Common myeloid progenitor, CD34-positive (primary cell): ENCODE data around the gene APOA1.

Source experiments
- CTCF ChIA-PET: fragments of 350-600 bp; sonication (Branson Sonifier 250); formaldehyde crosslinking; loops from one replicate; lab custom pipeline; 2021; ENCODE audit warnings: antibody characterized with exemption; lab: Charles Lee
- POLR2A ChIA-PET: fragments of 350-600 bp; sonication (Branson Sonifier 250); formaldehyde crosslinking; loops from one replicate; lab custom pipeline; 2021; ENCODE audit warnings: antibody characterized with exemption; lab: Charles Lee
- DNase-seq, 3 donors: peaks; one replicate each; pipeline versions ENCODE4 v3.0.0 to v3.0.0-alpha.2; 2013
- H3K27ac ChIP-seq, 2 experiments: 1 replicate in 1 of 2; 2 replicates in 1 of 2; pipeline ENCODE4 v1.7.0; 2013; ENCODE audit warnings: inconsistent platforms in 2 of 2, low read length in 2 of 2, mild to moderate bottlenecking in 2 of 2, low read depth in 1 of 2, moderate library complexity in 1 of 2; ENCODE audit not compliant: severe bottlenecking in 2 of 2, insufficient read depth in 1 of 2, poor library complexity in 1 of 2
- H3K27me3 ChIP-seq, 5 experiments: replicated peaks in 2 of 5; 1 replicate in 3 of 5; 2 replicates in 2 of 5; pipeline versions ENCODE4 v1.6.1 to v1.7.0; 2013; ENCODE audit warnings: low read length in 4 of 5, mild to moderate bottlenecking in 2 of 5, moderate library complexity in 2 of 5, inconsistent platforms in 1 of 5; ENCODE audit not compliant: insufficient read depth in 5 of 5, control insufficient read depth in 4 of 5
- H3K36me3 ChIP-seq, 4 experiments: 1 replicate in 2 of 4; 2 replicates in 2 of 4; pipeline versions ENCODE4 v1.6.1 to v1.7.0; 2013; ENCODE audit warnings: low read length in 3 of 4, control low read depth in 1 of 4, mild to moderate bottlenecking in 1 of 4; ENCODE audit not compliant: control insufficient read depth in 4 of 4, insufficient read depth in 4 of 4
- H3K4me1 ChIP-seq, 4 experiments: 1 replicate in 3 of 4; 2 replicates in 1 of 4; pipeline versions ENCODE4 v1.6.1 to v1.7.1; 2013; ENCODE audit warnings: low read length in 3 of 4, mild to moderate bottlenecking in 3 of 4, control low read depth in 1 of 4, inconsistent platforms in 1 of 4, moderate library complexity in 1 of 4; ENCODE audit not compliant: control insufficient read depth in 4 of 4, insufficient read depth in 4 of 4; ENCODE audit errors: control extremely low read depth in 1 of 4
- H3K4me3 ChIP-seq, 7 experiments: 1 replicate in 4 of 7; 2 replicates in 3 of 7; pipeline versions ENCODE4 v1.5.1 to v1.7.0; 2013; ENCODE audit warnings: mild to moderate bottlenecking in 7 of 7, low read length in 6 of 7, moderate library complexity in 6 of 7, inconsistent platforms in 2 of 7, low read depth in 2 of 7, control low read depth in 1 of 7; ENCODE audit not compliant: insufficient read depth in 4 of 7, control insufficient read depth in 1 of 7; ENCODE audit errors: extremely low read depth in 1 of 7
- H3K9me3 ChIP-seq, 5 experiments: 1 replicate in 4 of 5; 2 replicates in 1 of 5; pipeline versions ENCODE4 v1.6.1 to v1.7.1; 2013; ENCODE audit warnings: low read length in 4 of 5, mild to moderate bottlenecking in 2 of 5, inconsistent platforms in 1 of 5, low read depth in 1 of 5, moderate library complexity in 1 of 5; ENCODE audit not compliant: control insufficient read depth in 4 of 5, insufficient read depth in 2 of 5; ENCODE audit errors: control extremely low read depth in 1 of 5
- WGBS: methylation state at CpG from one replicate; pipeline ENCODE4 v1.1.5; 2013; ENCODE audit not compliant: insufficient coverage; 5-methylcytosine and 5-hydroxymethylcytosine counted together

APOA1 gene

DNA sequence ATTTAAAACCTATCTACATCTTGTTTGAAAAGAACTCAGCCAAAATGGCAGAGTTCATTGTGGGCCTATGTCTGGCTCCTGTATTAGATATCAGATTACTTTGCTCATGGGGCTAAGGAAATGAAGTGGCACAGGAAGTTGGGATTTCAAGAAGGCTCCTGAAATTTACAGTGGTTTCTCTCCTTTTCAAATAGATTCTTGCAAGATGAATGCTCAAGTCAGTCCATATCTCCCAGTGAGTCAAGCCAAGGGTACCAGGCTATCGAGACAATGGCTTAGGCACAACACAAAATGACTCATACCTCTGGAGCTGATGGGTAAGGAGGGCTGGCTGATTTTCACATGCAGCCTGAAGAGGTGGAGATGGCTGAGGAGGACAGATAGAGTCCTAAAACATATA lies 24.1 kb upstream of the APOA1 start:
- peaks cover 31 to 95% (median 72%) of the 10 kb centered on the region in 4 experiments for H3K36me3 ChIP-seq
- no peak overlapping the region for H3K27ac ChIP-seq
- POLR2A ChIA-PET: no interaction called here
- no peaks in the 10 kb centered on the region for H3K27me3 ChIP-seq
- WGBS: 89% methylated on average over 1 of the region's 1 CpG
- no peak for DNase-seq
- H3K4me3 ChIP-seq: no peak overlapping the region
- H3K4me1 ChIP-seq: peaks cover 0 to 5% (median 0%) of the 10 kb centered on the region in 4 experiments
- no peaks in the 10 kb centered on the region for H3K9me3 ChIP-seq
- CTCF ChIA-PET: interaction anchor here (2.1 to 4.0 kb wide), 2 partner anchors 7 to 26 kb away, joined by 8 to 12 read pairs; no protein-coding TSS in a partner anchor

DNA sequence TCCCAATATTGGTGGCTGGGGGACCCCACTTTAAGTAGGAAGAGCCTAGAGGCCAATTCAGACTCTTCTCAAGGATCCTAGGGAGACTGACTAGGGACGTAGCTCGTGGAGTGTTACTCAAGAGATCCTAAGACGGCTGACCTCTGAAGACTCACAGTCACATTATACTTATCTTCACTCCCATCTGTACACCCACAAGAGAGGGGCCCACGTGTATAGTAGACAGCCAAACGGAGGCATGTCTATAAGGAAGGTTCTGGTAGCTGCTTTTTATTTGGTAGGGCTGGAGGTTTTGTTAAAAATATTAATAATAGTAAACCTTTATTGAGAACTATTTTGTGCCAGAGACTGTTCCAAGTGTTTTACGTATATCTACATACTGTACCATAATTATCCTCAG lies 22.9 kb upstream of the APOA1 start:
- ChIA-PET POLR2A (interaction anchor here (0.7 kb wide), 1 partner anchor 12 kb away, joined by 3 read pairs; no protein-coding TSS in a partner anchor), CTCF (interaction anchor here (2.1 kb wide), 1 partner anchor 245 kb away, joined by 5 read pairs; no protein-coding TSS in a partner anchor)
- Histone ChIP-seq H3K27ac (no peak overlapping the region), H3K4me1 (peaks cover 0 to 11% (median 7%) of the 10 kb centered on the region in 4 experiments), H3K36me3 (peaks cover 27 to 89% (median 70%) of the 10 kb centered on the region in 4 experiments), H3K9me3 (no peaks in the 10 kb centered on the region), H3K27me3 (no peaks in the 10 kb centered on the region), H3K4me3 (no peak overlapping the region)
- DNase-seq: no peak
- WGBS: 100% methylated on average over 2 of the region's 6 CpGs

DNA sequence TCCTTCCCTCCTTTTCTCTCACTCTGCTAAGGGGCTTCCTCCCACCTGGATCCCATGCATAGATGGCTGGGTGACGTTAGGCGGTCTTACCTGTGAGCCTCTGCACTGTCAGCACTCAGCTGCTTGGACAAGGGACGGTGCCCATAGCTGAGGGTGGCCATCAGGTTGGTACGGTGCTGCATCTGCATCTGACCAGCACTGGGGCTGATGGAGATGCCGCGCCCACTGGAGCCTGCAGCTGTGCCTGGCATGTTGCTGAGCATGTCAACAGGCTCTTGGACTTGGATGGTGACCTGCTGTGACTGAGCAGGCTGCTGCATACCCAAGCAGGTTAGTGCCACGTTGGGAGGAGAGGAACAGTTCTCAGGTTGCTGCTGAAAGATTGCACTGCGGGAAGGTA lies 21.8 kb upstream of the APOA1 start:
- ChIA-PET CTCF (interaction anchor here (0.9 to 2.1 kb wide), 7 partner anchors 9 to 367 kb away, joined by 3 to 7 read pairs (median 3); no protein-coding TSS in a partner anchor), POLR2A (no interaction called here)
- Histone ChIP-seq H3K27me3 (no peaks in the 10 kb centered on the region), H3K9me3 (no peaks in the 10 kb centered on the region), H3K27ac (no peak overlapping the region), H3K36me3 (peaks cover 24 to 81% (median 62%) of the 10 kb centered on the region in 4 experiments), H3K4me1 (peaks cover 1 to 22% (median 16%) of the 10 kb centered on the region in 4 experiments), H3K4me3 (no peak overlapping the region)
- WGBS: 98% methylated on average over 8 of the region's 8 CpGs
- DNase-seq: no peak

DNA sequence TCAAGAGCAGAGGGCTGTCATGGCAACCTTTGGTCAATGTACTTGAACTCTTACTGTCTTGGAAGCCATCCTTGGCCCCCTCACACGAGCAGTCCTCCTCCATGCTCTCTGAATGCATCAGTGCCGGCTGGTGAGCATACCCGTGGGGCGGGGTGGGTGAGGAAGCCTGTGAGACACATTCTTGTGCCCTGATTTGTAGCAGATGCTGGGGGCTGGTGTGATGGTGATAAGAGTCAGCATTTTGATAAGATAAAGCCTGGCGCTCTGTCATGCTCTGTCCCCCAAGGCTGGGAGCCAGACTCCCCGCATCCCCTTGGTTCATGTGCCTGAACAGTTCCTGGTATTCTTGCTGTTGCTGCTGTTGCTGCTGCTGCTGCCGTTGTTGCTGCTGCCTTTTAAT lies 20.5 kb upstream of the APOA1 start:
- POLR2A ChIA-PET: no interaction called here
- no peak overlapping the region for H3K27ac ChIP-seq
- H3K4me3 ChIP-seq: no peak overlapping the region
- DNase-seq: no peak
- CTCF ChIA-PET: interaction anchor here (0.7 to 1.6 kb wide), 5 partner anchors 11 to 67 kb away, joined by 3 to 4 read pairs (median 3); no protein-coding TSS in a partner anchor
- no peaks in the 10 kb centered on the region for H3K9me3 ChIP-seq
- peaks cover 24 to 70% (median 52%) of the 10 kb centered on the region in 4 experiments for H3K36me3 ChIP-seq
- 97% methylated on average over 7 of the region's 7 CpGs for WGBS
- H3K27me3 ChIP-seq: no peaks in the 10 kb centered on the region
- peaks cover 10 to 34% (median 29%) of the 10 kb centered on the region in 4 experiments for H3K4me1 ChIP-seq

DNA sequence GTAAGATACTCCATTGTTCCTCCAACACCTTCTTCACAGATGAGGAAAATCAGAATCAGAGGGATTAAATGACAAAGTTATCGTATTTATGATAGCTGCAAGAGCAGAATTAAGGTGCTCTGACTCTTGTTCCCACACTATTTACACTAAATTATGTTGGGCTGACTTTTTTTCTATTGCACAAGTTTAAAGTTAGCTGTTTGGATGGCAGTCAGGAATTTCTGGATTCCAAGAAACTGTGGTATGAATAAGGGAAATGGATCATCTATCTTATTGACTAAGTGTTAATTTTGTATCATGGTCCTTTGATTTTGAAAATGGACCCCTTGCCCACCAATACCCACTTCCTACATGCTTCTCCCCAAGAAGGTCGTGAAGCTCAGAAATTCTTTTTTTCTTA lies 19.9 kb upstream of the APOA1 start:
- DNase-seq: no peak
- CTCF ChIA-PET: interaction anchor here (0.7 kb wide), 1 partner anchor 24 kb away, joined by 3 read pairs; no protein-coding TSS in a partner anchor
- no peak overlapping the region for H3K27ac ChIP-seq
- POLR2A ChIA-PET: no interaction called here
- no peak overlapping the region for H3K4me3 ChIP-seq
- no peaks in the 10 kb centered on the region for H3K9me3 ChIP-seq
- H3K4me1 ChIP-seq: peaks cover 16 to 40% (median 35%) of the 10 kb centered on the region in 4 experiments
- 88% methylated on average over 1 of the region's 2 CpGs for WGBS
- H3K36me3 ChIP-seq: peaks cover 24 to 66% (median 49%) of the 10 kb centered on the region in 4 experiments
- H3K27me3 ChIP-seq: no peaks in the 10 kb centered on the region

DNA sequence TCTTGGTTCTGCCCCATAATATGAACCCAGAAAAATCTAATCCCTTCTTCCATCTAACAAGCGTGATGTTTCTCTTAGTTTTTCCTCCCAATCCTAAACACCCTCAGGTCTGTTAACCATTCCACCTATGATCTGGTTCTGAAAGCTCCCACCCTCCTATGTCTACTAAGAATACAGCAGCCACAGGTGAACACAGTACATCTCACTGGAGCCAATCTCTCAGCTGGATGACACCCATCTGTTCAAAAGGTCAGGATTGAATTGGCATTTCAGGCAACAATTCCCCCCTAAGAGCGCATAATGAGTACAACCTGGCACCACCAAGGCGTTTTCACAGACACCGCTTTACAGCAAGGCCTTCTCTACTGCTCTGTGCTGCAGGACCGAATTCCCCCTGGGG lies 19.0 kb upstream of the APOA1 start:
- DNase-seq: no peak
- POLR2A ChIA-PET: no interaction called here
- Histone ChIP-seq H3K27me3 (no peaks in the 10 kb centered on the region), H3K27ac (peak overlapping the region in 1 of 2 experiments; percentile 19), H3K4me1 (peaks cover 25 to 49% (median 44%) of the 10 kb centered on the region in 4 experiments), H3K36me3 (peaks cover 16 to 57% (median 43%) of the 10 kb centered on the region in 4 experiments), H3K9me3 (no peaks in the 10 kb centered on the region), H3K4me3 (no peak overlapping the region)
- CTCF ChIA-PET: interaction anchor here (0.9 to 9.7 kb wide), 4 partner anchors 10 to 32 kb away, joined by 3 to 97 read pairs (median 6); partner anchors contain the start of gene APOA1
- WGBS: 98% methylated on average over 5 of the region's 5 CpGs

DNA sequence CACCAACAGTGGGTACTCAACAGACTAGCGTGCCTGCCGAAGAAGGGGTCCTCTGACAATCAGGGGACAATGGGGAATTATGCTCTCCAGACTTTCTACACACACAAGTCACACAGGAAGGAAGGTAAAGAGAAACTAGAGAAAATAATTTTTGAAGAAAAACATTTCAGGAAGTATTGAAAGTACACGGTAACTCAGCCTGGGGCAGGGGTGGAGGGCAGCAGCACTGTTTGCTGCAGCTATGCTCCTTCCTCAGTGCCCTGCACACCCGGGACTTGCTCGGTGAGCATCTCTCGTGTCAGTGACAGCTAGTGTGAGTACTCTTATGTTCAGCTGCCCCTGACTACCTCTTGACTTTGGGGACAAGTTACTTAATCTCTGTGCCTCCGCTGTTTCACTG lies 18.0 kb upstream of the APOA1 start:
- H3K4me3 ChIP-seq: no peak overlapping the region
- CTCF ChIA-PET: interaction anchor here (0.9 to 9.7 kb wide), 4 partner anchors 11 to 33 kb away, joined by 3 to 97 read pairs (median 6); partner anchors contain the start of gene APOA1
- peak in 2 of 3 donors; percentile 24 to 32 for DNase-seq
- H3K36me3 ChIP-seq: peaks cover 9 to 47% (median 34%) of the 10 kb centered on the region in 4 experiments
- H3K9me3 ChIP-seq: no peaks in the 10 kb centered on the region
- POLR2A ChIA-PET: no interaction called here
- H3K4me1 ChIP-seq: peaks cover 32 to 60% (median 54%) of the 10 kb centered on the region in 4 experiments
- H3K27me3 ChIP-seq: no peaks in the 10 kb centered on the region
- 15% methylated on average over 4 of the region's 7 CpGs for WGBS
- H3K27ac ChIP-seq: peak overlapping the region; percentile 26 to 63
